Natural killer cell treated with Interleukin-12 subunit alpha and Interleukin-12 subunit beta and Interleukin-15 and Interleukin-18, amount 100 ng/mL, for 72 hours (primary cell): ENCODE results near the gene MLLT3. TPM values are rescaled to one million over a fixed set of nuclear protein-coding genes. Genes with fewer than 3 reads are reported as not detected.

Source experiments
- ATAC-seq, 2 donors: fragments of 150-1000 bp; cut with Tn5 transposase in 1 of 2; sonication (Bioruptor Pico), chemical (Tn5 transposase) in 1 of 2; 2 replicates each; pipeline ENCODE4 v1.10.0; 2021
- DNase-seq: peaks from one replicate; pipeline ENCODE4 v3.0.0; 2022; ENCODE audit warnings: low spot score
- H3K27ac Mint-ChIP-seq, 2 donors: 1 replicate in 1 of 2; 2 replicates in 1 of 2; pipeline ENCODE4 v1.8.0; 2022; ENCODE audit warnings: mixed read lengths in 2 of 2, mild to moderate bottlenecking in 1 of 2, moderate library complexity in 1 of 2
- H3K27me3 Mint-ChIP-seq, 2 donors: 1 replicate in 1 of 2; 2 replicates in 1 of 2; pipeline ENCODE4 v1.8.0; 2022; ENCODE audit warnings: mixed read lengths in 2 of 2
- H3K36me3 Mint-ChIP-seq: one replicate; pipeline ENCODE4 v1.8.0; 2022; ENCODE audit warnings: mixed read lengths
- H3K4me1 Mint-ChIP-seq, 2 donors: 1 replicate in 1 of 2; 2 replicates in 1 of 2; pipeline ENCODE4 v1.8.0; 2022; ENCODE audit warnings: low read depth in 2 of 2, mixed read lengths in 2 of 2, mild to moderate bottlenecking in 1 of 2
- H3K4me3 Mint-ChIP-seq: one replicate; pipeline ENCODE4 v1.8.0; 2022; ENCODE audit warnings: mixed read lengths
- H3K9me3 Mint-ChIP-seq: 2 replicates; pipeline ENCODE4 v1.8.0; 2022; ENCODE audit warnings: mixed read lengths
- total RNA-seq, 2 donors: library from RNA; stranded (reverse); gene quantifications; one replicate each; pipeline ENCODE4 v1.2.3, GENCODE V29; 2022

Gene MLLT3
- total RNA-seq, 2 donors from 2014 or later: 15.7 to 29.7 TPM

- Mint-ChIP-seq H3K9me3 (no peaks in the 10 kb centered on the region), H3K4me1 (peaks cover 7 to 14% of the 10 kb centered on the region in 2 donors)
These were observed 215.3 kb downstream of the MLLT3 start for GRCh38 chr9:20407013-20407412.

GRCh38 chr9:20406344-20406743, 216.0 kb downstream of the MLLT3 start:
- Mint-ChIP-seq H3K27me3 (no peaks in the 10 kb centered on the region), H3K9me3 (no peaks in the 10 kb centered on the region), H3K4me1 (peaks cover 7 to 16% of the 10 kb centered on the region in 2 donors), H3K27ac (no peak overlapping the region), H3K4me3 (no peak overlapping the region), H3K36me3 (no peaks in the 10 kb centered on the region)
- ATAC-seq (no peak), DNase-seq (no peak)

More at GRCh38 chr9:20407013-20407412, 215.3 kb downstream of the MLLT3 start:
- Mint-ChIP-seq H3K27ac (no peak overlapping the region), H3K27me3 (no peaks in the 10 kb centered on the region), H3K36me3 (no peaks in the 10 kb centered on the region), H3K4me3 (no peak overlapping the region)
- DNase-seq (no peak), ATAC-seq (no peak)

GRCh38 chr9:20405616-20406015, 216.7 kb downstream of the MLLT3 start:
- Mint-ChIP-seq H3K9me3 (no peaks in the 10 kb centered on the region), H3K4me1 (peaks cover 7 to 16% of the 10 kb centered on the region in 2 donors), H3K4me3 (no peak overlapping the region), H3K36me3 (no peaks in the 10 kb centered on the region), H3K27ac (no peak overlapping the region), H3K27me3 (no peaks in the 10 kb centered on the region)
- DNase-seq (no peak), ATAC-seq (no peak)

- Mint-ChIP-seq H3K27me3 (no peaks in the 10 kb centered on the region), H3K27ac (no peak overlapping the region), H3K4me1 (peaks cover 7 to 16% of the 10 kb centered on the region in 2 donors), H3K36me3 (no peaks in the 10 kb centered on the region), H3K9me3 (no peaks in the 10 kb centered on the region), H3K4me3 (no peak overlapping the region)
- no peak for ATAC-seq
- no peak for DNase-seq
These were observed 217.2 kb downstream of the MLLT3 start for GRCh38 chr9:20405078-20405477.

GRCh38 chr9:20404192-20404813, 218.0 kb downstream of the MLLT3 start:
- H3K9me3 Mint-ChIP-seq: no peaks in the 10 kb centered on the region
- H3K4me1 Mint-ChIP-seq: peaks cover 9 to 18% of the 10 kb centered on the region in 2 donors
- H3K36me3 Mint-ChIP-seq: no peaks in the 10 kb centered on the region
- no peaks in the 10 kb centered on the region for H3K27me3 Mint-ChIP-seq
- ATAC-seq: no peak
- H3K4me3 Mint-ChIP-seq: no peak overlapping the region
- DNase-seq: no peak
- no peak overlapping the region for H3K27ac Mint-ChIP-seq

GRCh38 chr9:20403346-20403745, 219.0 kb downstream of the MLLT3 start:
- Mint-ChIP-seq H3K4me3 (no peak overlapping the region), H3K27me3 (no peaks in the 10 kb centered on the region), H3K27ac (no peak overlapping the region), H3K9me3 (no peaks in the 10 kb centered on the region), H3K36me3 (no peaks in the 10 kb centered on the region), H3K4me1 (peaks cover 11 to 15% of the 10 kb centered on the region in 2 donors)
- ATAC-seq (no peak), DNase-seq (no peak)

GRCh38 chr9:20402273-20402875, 219.9 kb downstream of the MLLT3 start:
- peaks cover 11 to 15% of the 10 kb centered on the region in 2 donors for H3K4me1 Mint-ChIP-seq
- ATAC-seq (no peak), DNase-seq (no peak)
- no peaks in the 10 kb centered on the region for H3K9me3 Mint-ChIP-seq
- no peak overlapping the region for H3K27ac Mint-ChIP-seq
- H3K27me3 Mint-ChIP-seq: no peaks in the 10 kb centered on the region
- H3K36me3 Mint-ChIP-seq: no peaks in the 10 kb centered on the region
- no peak overlapping the region for H3K4me3 Mint-ChIP-seq

GRCh38 chr9:20398536-20399338, 223.6 kb downstream of the MLLT3 start:
- H3K27me3 Mint-ChIP-seq: no peaks in the 10 kb centered on the region
- DNase-seq (no peak), ATAC-seq (no peak)
- H3K9me3 Mint-ChIP-seq: no peaks in the 10 kb centered on the region
- no peaks in the 10 kb centered on the region for H3K36me3 Mint-ChIP-seq
- no peak overlapping the region for H3K4me3 Mint-ChIP-seq
- peaks cover 15 to 16% of the 10 kb centered on the region in 2 donors for H3K4me1 Mint-ChIP-seq
- H3K27ac Mint-ChIP-seq: no peak overlapping the region

GRCh38 chr9:20397348-20397747, 225.0 kb downstream of the MLLT3 start:
- Mint-ChIP-seq H3K27me3 (no peaks in the 10 kb centered on the region), H3K4me3 (no peak overlapping the region), H3K9me3 (no peaks in the 10 kb centered on the region), H3K36me3 (no peaks in the 10 kb centered on the region), H3K27ac (no peak overlapping the region), H3K4me1 (peaks cover 9 to 10% of the 10 kb centered on the region in 2 donors)
- no peak for DNase-seq
- no peak for ATAC-seq

GRCh38 chr9:20396509-20396908, 225.8 kb downstream of the MLLT3 start:
- no peak overlapping the region for H3K4me3 Mint-ChIP-seq
- no peaks in the 10 kb centered on the region for H3K27me3 Mint-ChIP-seq
- peaks cover 6 to 9% of the 10 kb centered on the region in 2 donors for H3K4me1 Mint-ChIP-seq
- H3K36me3 Mint-ChIP-seq: no peaks in the 10 kb centered on the region
- no peak for DNase-seq
- no peak for ATAC-seq
- no peaks in the 10 kb centered on the region for H3K9me3 Mint-ChIP-seq
- no peak overlapping the region for H3K27ac Mint-ChIP-seq

- ATAC-seq (no peak), DNase-seq (no peak)
- no peaks in the 10 kb centered on the region for H3K27me3 Mint-ChIP-seq
- no peaks in the 10 kb centered on the region for H3K9me3 Mint-ChIP-seq
- no peaks in the 10 kb centered on the region for H3K36me3 Mint-ChIP-seq
- H3K4me1 Mint-ChIP-seq: peaks cover 6 to 9% of the 10 kb centered on the region in 2 donors
- no peak overlapping the region for H3K4me3 Mint-ChIP-seq
- H3K27ac Mint-ChIP-seq: no peak overlapping the region
These were observed 226.6 kb downstream of the MLLT3 start for GRCh38 chr9:20395651-20396050.

GRCh38 chr9:20394969-20395368, 227.3 kb downstream of the MLLT3 start:
- Mint-ChIP-seq H3K4me1 (peaks cover 6 to 9% of the 10 kb centered on the region in 2 donors), H3K36me3 (no peaks in the 10 kb centered on the region), H3K4me3 (no peak overlapping the region)

GRCh38 chr9:20391208-20391607, 231.1 kb downstream of the MLLT3 start:
- no peak for ATAC-seq
- no peaks in the 10 kb centered on the region for H3K36me3 Mint-ChIP-seq
- no peaks in the 10 kb centered on the region for H3K27me3 Mint-ChIP-seq
- no peak overlapping the region for H3K27ac Mint-ChIP-seq
- H3K4me1 Mint-ChIP-seq: peaks cover 0 to 4% of the 10 kb centered on the region in 2 donors
- no peak overlapping the region for H3K4me3 Mint-ChIP-seq
- no peak for DNase-seq
- no peaks in the 10 kb centered on the region for H3K9me3 Mint-ChIP-seq

More at GRCh38 chr9:20394969-20395368, 227.3 kb downstream of the MLLT3 start:
- Mint-ChIP-seq H3K27ac (no peak overlapping the region), H3K9me3 (no peaks in the 10 kb centered on the region), H3K27me3 (no peaks in the 10 kb centered on the region)
- ATAC-seq: no peak
- no peak for DNase-seq

GRCh38 chr9:20390400-20390799, 231.9 kb downstream of the MLLT3 start:
- Mint-ChIP-seq H3K9me3 (no peaks in the 10 kb centered on the region), H3K4me3 (no peak overlapping the region), H3K36me3 (no peaks in the 10 kb centered on the region), H3K27me3 (no peaks in the 10 kb centered on the region), H3K4me1 (peaks cover 0 to 2% of the 10 kb centered on the region in 2 donors), H3K27ac (no peak overlapping the region)
- DNase-seq: no peak
- no peak for ATAC-seq
